Activated CD4-positive, CD25-positive, alpha-beta regulatory T cell treated with anti-CD3 and anti-CD28 coated beads, Interleukin-2, amount 50 U/mL, for 24 hours (primary cell): ENCODE results near the gene ANO7.

Experiments used
- ATAC-seq, 2 donors: fragments of 150-1000 bp; cut with Tn5 transposase; one replicate each; pipeline ENCODE4 v1.10.0; 2021; ENCODE audit warnings: mild to moderate bottlenecking in 1 of 2, moderate library complexity in 1 of 2

The ANO7 gene

DNA sequence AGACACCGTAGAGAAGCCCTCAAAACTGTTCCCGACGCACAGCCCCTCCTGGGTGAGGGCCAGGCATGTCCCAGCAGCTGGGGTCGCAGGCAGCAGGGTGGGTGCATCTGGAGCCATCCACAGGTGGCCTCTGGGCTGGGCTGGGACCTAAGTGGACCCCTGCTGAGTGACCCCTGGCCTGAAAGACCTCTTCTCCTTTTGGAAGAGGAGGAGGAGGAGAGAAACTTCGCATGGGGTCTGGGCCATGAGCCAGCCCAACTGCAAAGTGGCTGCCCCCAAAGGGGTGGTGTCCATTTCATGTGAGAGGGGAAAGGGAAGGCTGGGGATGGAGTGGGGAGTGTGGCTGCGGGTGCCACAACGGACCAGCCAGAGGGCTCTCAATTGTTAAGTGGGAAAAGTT is 25.1 kb downstream of the ANO7 start:
- no peak for ATAC-seq

- ATAC-seq: no peak
These were observed 25.7 kb downstream of the ANO7 start for GRCh38 chr2:241214209-241214608.

DNA sequence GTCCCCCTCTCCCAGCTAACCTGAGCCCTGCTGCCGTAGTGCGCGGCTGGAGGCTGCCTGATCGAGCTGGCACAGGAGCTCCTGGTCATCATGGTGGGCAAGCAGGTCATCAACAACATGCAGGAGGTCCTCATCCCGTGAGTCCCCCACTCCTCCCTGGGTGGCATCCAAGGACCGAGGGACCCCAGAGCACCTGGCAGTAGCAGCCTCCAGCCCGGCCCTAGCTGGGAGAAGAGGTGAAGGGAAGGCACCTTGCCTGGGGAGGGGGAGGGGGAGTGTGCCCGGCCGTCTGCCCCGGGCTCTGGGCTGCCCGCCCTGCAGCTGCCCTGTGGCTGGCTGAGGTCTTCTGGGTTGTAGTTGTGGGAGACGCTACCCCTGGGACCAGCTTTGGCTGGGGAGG is 26.3 kb downstream of the ANO7 start:
- no peak for ATAC-seq

DNA sequence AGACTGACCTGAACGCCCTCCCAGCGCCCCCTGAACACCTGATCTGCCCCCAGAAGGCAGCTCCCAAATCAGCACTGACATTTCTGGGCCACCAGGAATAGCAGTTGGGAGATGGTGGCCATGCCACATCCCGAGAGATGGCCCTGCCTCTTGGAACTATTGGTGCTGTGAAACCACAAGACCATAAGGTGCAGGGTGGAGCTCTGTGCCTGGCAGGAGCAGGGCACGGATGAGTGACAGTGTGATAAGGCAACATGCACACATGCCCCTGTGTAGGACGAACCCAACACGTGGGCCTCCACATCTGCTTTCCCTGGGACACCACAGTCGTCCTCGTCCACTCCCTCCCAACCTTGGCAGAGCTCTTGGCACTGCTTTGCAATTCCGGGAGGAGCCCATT is 26.9 kb downstream of the ANO7 start:
- ATAC-seq: no peak

GRCh38 chr2:241216211-241216761 is 27.8 kb downstream of the ANO7 start:
- no peak for ATAC-seq

GRCh38 chr2:241217320-241218031 is 29.0 kb downstream of the ANO7 start:
- ATAC-seq: peak; percentile 34 to 36

GRCh38 chr2:241218131-241219029 is 29.9 kb downstream of the ANO7 start:
- ATAC-seq: peak; percentile 24 to 33

DNA sequence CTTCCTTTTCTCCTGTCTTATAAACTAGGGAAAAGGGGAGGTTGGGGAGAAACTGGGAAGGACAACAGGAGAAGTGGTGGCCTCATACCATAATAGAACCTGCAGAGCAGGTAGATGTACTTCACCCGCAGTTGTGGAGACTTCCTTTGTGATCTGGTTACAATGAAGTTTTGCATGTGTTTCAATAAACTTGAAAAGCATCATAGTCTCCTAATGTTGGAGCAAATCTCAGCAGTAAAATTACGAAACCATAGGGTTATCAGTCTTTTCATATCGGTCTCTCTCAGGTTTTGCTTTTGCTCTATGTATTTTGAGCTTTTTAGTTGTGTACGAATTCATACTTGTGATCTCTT is 30.5 kb downstream of the ANO7 start:
- no peak for ATAC-seq

GRCh38 chr2:241219856-241220356 is 31.4 kb downstream of the ANO7 start:
- no peak for ATAC-seq

GRCh38 chr2:241223211-241224017 is 34.9 kb downstream of the ANO7 start:
- no peak for ATAC-seq

GRCh38 chr2:241224018-241224850 is 35.8 kb downstream of the ANO7 start:
- peak; percentile 18 to 24 for ATAC-seq

DNA sequence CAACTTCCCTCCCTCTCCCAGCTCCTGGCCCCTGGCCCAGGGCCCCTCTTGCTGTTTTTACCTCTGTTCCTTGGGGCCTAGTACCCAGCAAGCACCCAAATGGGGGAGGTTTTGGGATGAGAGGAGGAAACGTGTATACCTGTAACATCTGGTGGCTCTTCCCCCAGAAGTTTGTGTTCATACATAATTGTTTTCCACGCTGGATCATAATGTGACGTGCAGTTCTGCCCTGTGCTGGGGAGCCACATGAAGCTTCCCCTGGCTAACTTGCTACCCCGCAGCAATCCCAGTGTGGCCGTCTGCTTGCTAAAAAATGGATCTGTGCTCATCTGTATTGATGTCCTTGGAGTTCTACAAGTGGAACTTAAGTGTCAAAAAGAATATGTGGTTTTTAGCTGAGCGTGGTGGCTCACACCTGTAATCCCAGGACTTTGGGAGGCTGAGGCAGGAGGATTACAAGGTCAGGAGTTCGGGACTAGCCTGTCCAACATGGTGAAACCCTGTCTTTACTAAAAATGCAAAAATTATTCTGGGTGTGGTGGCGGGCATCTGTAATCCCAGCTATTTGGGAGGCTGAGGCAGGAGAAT is 36.5 kb downstream of the ANO7 start:
- no peak for ATAC-seq

- no peak for ATAC-seq
These were observed 37.1 kb downstream of the ANO7 start for GRCh38 chr2:241225545-241225944.

DNA sequence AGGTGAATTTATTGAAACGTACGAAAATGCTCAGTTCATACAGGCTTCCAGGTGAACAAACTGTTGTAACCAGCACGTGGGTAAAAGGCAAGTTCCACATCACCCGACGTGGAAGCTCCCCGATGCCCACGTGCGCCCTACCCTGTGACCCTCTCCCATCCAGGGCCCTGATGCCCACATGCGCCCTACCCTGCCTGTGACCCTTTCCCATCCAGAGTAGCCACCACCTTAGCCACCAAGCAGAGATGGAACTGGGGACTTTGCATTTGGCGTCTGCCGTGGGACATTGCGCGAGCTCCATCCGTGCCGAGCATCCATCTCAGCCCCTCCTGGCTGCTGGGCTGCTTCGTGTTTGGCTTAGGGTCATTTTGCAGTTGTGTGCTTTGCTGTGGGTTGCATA is 37.5 kb downstream of the ANO7 start:
- ATAC-seq: no peak

DNA sequence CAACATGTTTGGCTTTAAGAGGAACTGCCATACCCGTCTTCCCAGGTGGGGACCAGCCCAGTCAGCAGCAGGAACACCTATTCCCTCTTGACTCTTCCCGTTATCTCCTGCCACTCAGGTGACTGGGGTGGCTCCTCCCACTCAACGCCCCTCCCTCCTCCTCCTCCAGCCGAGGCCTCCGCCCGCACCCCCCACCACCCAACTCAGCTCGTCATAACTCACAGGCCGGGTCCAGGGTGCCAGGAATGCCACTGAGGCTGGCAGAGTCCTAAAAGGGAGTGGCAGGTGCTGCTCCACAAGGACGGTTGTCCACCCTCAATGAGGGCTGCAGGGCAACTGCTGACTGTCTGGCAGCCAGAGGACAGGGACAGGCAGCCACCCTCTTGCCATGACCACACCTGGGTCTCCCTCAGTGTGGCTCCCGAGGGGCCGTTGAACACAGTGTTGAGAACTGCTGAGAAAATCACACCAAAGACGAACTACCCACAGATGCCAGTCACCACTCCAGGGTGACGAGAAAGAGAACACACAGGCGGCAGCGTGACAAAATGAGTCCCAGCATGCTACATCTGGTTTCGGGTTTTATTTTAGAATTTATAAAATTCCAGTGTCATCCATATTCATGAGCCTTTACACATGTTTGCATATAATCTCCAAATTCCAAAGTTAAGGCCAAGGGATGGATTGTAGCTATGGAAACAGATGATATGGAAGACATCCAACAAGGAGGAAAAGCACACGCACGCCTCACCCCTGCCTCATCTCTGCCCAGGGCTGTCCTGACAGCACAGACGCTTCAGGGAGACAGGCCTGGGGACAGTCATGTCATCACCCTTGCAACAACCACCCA is 38.5 kb downstream of the ANO7 start:
- no peak for ATAC-seq

- no peak for ATAC-seq
These were observed 39.1 kb downstream of the ANO7 start for GRCh38 chr2:241227594-241227993.

DNA sequence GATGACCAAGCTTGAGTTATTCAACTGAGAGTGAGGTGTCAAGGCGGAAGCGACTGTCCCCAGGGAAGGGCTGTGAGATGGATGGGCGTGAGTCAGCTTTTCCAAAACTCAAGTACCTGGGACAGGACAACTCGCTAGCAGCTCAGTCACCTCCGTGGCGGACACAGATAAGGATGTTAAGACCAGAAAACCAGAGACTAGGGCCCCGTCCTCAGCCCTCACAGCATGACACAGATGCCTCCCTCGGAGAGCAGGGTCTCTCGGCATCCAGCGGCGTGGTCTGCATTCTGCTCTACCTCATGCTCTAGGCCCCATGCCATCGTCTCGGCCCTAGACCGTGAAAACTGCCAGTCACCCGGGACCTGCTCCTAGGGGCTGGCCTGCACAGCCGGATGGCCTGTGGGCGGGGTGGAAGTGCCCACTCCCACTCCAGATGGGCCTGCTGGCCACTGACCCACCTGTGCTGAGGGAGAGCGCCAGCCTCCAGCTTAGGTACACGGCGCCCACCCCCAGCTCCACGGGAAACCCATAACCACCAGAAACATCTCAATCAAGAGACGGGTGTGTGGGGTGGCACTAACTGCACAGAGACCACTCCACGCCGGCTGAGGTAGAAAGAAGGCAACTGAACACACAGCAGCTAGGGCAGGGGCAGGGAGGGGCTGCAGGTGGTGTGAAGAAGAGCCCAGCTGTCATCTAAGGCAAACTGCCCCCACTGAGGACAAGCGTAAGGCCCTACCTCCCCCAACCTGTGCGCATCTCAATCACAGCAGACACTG is 39.8 kb downstream of the ANO7 start:
- ATAC-seq: no peak

DNA sequence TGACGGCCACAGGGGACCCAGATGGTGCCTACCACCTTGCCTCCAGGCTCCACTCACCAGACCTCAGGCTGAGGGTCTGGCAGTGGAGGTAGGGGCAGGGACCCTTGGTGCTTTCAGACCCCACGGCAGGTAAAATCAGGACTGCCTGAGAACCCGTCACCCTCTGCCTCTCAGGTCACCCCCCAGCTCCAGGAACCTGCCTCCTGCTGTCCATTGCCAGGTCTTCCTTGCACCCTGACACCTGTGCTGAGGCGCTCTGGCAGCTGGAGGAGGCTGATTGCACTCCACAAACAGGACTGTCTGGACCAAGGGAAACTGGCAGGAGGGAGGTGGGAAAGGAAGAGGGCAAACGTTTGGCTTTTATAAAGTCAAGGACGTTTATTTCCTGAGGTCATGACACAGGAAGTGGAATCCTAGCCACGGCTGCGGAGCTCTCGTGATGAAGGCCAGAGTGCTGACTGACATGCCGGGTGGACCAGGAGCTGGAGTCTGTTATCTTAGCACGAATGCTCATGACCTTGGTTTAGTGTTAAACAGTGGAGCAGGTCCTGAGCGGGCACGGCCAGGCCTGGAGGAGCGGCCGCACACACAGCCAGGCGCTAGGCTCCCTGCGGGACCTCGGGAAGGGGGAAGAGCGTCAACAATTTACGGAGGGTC is 40.5 kb downstream of the ANO7 start:
- no peak for ATAC-seq
